Osteocyte (in vitro differentiated cells): ENCODE data around the gene IKBIP. TPM values are rescaled to one million over a fixed set of nuclear protein-coding genes. Genes with fewer than 3 reads are reported as not detected.

Source experiments
- DNase-seq: peaks from one replicate; pipeline ENCODE4 v3.0.0; 2021; ENCODE audit warnings: mixed read lengths; ENCODE audit not compliant: unreplicated experiment; ENCODE audit errors: extremely low spot score
- H3K27ac Mint-ChIP-seq: one replicate; pipeline ENCODE4 v1.8.0; 2021; ENCODE audit warnings: mild to moderate bottlenecking, mixed read lengths; ENCODE audit not compliant: unreplicated experiment
- H3K27me3 Mint-ChIP-seq: one replicate; pipeline ENCODE4 v1.8.0; 2021; ENCODE audit warnings: mixed read lengths; ENCODE audit not compliant: unreplicated experiment
- H3K36me3 Mint-ChIP-seq: one replicate; pipeline ENCODE4 v1.8.0; 2021; ENCODE audit warnings: mixed read lengths; ENCODE audit not compliant: unreplicated experiment
- H3K4me1 Mint-ChIP-seq: one replicate; pipeline ENCODE4 v1.8.0; 2021; ENCODE audit warnings: mixed read lengths; ENCODE audit not compliant: unreplicated experiment
- H3K4me3 Mint-ChIP-seq: one replicate; pipeline ENCODE4 v1.8.0; 2021; ENCODE audit warnings: mild to moderate bottlenecking, moderate library complexity, mixed read lengths; ENCODE audit not compliant: unreplicated experiment
- H3K9me3 Mint-ChIP-seq: one replicate; pipeline ENCODE4 v1.8.0; 2021; ENCODE audit warnings: mixed read lengths; ENCODE audit not compliant: unreplicated experiment
- CTCF ChIP-seq: fragments of 200-600 bp; sonication (generic); IDR thresholded peaks from 2 replicates; pipeline ENCODE4 v1.5.0; 2021; ENCODE audit warnings: antibody characterized with exemption, mild to moderate bottlenecking, moderate library complexity
- total RNA-seq: library from RNA; stranded (reverse); gene quantifications from 2 replicates; pipeline ENCODE4 v1.2.1, GENCODE V29; 2021

IKBIP gene
- total RNA-seq, 1 donor from 2014 or later, result 38.0 TPM

- Mint-ChIP-seq H3K36me3 (peaks cover 7% of the 10 kb centered on the region), H3K27me3 (no peaks in the 10 kb centered on the region), H3K4me1 (peaks cover 24% of the 10 kb centered on the region), H3K27ac (no peak overlapping the region), H3K9me3 (no peaks in the 10 kb centered on the region), H3K4me3 (no peak overlapping the region)
- no peak for TF ChIP-seq CTCF
- DNase-seq, result no peak
Observed at GRCh38 chr12:98638009-98638408, 6.6 kb downstream of the IKBIP start.

- Mint-ChIP-seq H3K27ac (no peak overlapping the region), H3K9me3 (no peaks in the 10 kb centered on the region)
- no peak for TF ChIP-seq CTCF
Observed at GRCh38 chr12:98637068-98637467, 7.5 kb downstream of the IKBIP start.

GRCh38 chr12:98635657-98636323 lies 8.8 kb downstream of the IKBIP start:
- DNase-seq, result no peak
- Mint-ChIP-seq H3K4me1 (peaks cover 11% of the 10 kb centered on the region), H3K36me3 (peaks cover 5% of the 10 kb centered on the region), H3K4me3 (no peak overlapping the region), H3K9me3 (no peaks in the 10 kb centered on the region), H3K27me3 (no peaks in the 10 kb centered on the region), H3K27ac (no peak overlapping the region)
- TF ChIP-seq CTCF, result no peak

More at GRCh38 chr12:98637068-98637467, 7.5 kb downstream of the IKBIP start:
- Mint-ChIP-seq H3K27me3 (no peaks in the 10 kb centered on the region), H3K36me3 (peaks cover 7% of the 10 kb centered on the region), H3K4me1 (peaks cover 17% of the 10 kb centered on the region), H3K4me3 (no peak overlapping the region)
- DNase-seq, result no peak

GRCh38 chr12:98618952-98619351 lies 25.6 kb downstream of the IKBIP start:
- Mint-ChIP-seq H3K9me3 (peaks cover 6% of the 10 kb centered on the region), H3K36me3 (peaks cover 7% of the 10 kb centered on the region), H3K27me3 (no peaks in the 10 kb centered on the region), H3K4me1 (no peaks in the 10 kb centered on the region), H3K27ac (no peak overlapping the region), H3K4me3 (no peak overlapping the region)
- no peak for DNase-seq
- TF ChIP-seq CTCF, result no peak

- no peak overlapping the region for H3K4me3 Mint-ChIP-seq
- DNase-seq, result peak; percentile 46
- no peak for TF ChIP-seq CTCF
- H3K27me3 Mint-ChIP-seq, result no peaks in the 10 kb centered on the region
- H3K36me3 Mint-ChIP-seq, result peaks cover 7% of the 10 kb centered on the region
- H3K9me3 Mint-ChIP-seq, result peaks cover 6% of the 10 kb centered on the region
- no peak overlapping the region for H3K27ac Mint-ChIP-seq
- no peaks in the 10 kb centered on the region for H3K4me1 Mint-ChIP-seq
Observed at GRCh38 chr12:98612696-98613334, 31.8 kb downstream of the IKBIP start.
